Right renal pelvis (tissue), 4 donors: Measurements from ENCODE around the gene JCHAIN. TPM values are rescaled to one million over a fixed set of nuclear protein-coding genes. Genes with fewer than 3 reads are reported as not detected.
"Not testable (repeated sequence)": the region's sequence is repeated elsewhere in the genome, so short reads cannot be mapped to it uniquely, and the experiment has no call there.

Experiments used
- DNase-seq, 4 donors: peaks; one replicate each; pipeline ENCODE4 v3.0.0-alpha.2; 2013; ENCODE audit warnings: low read depth in 4 of 4, low spot score in 3 of 4, missing footprints in 1 of 4
- polyA plus RNA-seq, 4 donors: library from polyadenylated mRNA; unstranded; fragments of 120-200 nt; gene quantifications; one replicate each; pipeline ENCODE4 v1.2.1, GENCODE V29; 2013; ENCODE audit not compliant: insufficient read length in 4 of 4

JCHAIN gene
- polyA plus RNA-seq, 4 donors, result 0.54 to 1.1 (median 0.84) TPM

- DNase-seq, result peak in 1 of 4 donors; percentile 20
Measured at GRCh38 chr4:70651864-70652506, 14.3 kb downstream of the JCHAIN start.

- DNase-seq, result not testable (repeated sequence)
Measured at GRCh38 chr4:70650741-70651140, 15.6 kb downstream of the JCHAIN start.

DNA sequence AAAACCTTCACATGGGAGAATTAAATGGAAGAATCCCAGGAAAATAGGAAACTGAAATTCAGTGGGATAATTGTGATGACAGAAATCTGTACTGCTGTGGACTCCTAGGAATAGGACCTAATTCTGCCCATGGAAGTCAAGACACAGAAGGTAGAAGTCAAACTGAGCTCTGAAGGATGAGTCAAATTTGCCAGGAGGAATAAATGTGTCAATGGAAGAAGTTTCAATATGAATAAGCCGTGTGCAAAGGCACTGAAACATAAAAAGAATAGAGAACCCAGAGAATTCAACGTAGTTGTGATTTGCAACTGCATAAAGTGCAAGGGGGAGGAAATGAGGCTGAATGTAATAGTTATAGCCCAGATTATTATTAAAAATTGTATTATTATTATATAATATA lies 26.1 kb downstream of the JCHAIN start:
- DNase-seq, result no peak

GRCh38 chr4:70637239-70637913 lies 28.9 kb downstream of the JCHAIN start:
- DNase-seq, result peak in 1 of 4 donors; percentile 63

GRCh38 chr4:70634482-70634881 lies 31.8 kb downstream of the JCHAIN start:
- no peak for DNase-seq

GRCh38 chr4:70632028-70632427 lies 34.3 kb downstream of the JCHAIN start:
- DNase-seq, result no peak

- no peak for DNase-seq
Measured at GRCh38 chr4:70630162-70630561, 36.1 kb downstream of the JCHAIN start.

- no peak for DNase-seq
Measured at GRCh38 chr4:70629469-70630090, 36.7 kb downstream of the JCHAIN start.

DNA sequence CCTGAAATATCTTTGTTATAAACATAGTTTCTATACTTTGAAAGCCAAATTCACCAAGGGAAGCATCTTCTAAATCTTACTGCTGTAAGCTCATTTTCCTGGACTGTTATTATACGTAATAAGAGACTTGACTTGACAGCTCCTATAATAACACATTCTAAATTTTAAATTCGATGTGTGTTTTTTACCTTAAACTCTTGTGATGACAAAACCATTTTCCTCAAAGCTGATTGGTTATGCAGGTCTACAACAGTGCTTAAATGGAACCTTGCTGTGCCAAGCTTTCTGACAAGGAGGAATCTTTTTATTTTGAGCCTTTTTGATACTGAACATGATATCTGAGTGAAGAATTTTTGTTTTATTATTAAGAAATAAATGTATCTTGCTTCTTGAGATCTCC lies 37.9 kb downstream of the JCHAIN start, which contains the start of gene ENAM:
Gene ENAM, plus strand, starts transcription at position 301 of the 400 bp plus-strand sequence. CDS start 757 bp downstream, outside the sequence.
- DNase-seq, result no peak

GRCh38 chr4:70627620-70628019 lies 38.7 kb downstream of the JCHAIN start:
- no peak for DNase-seq

GRCh38 chr4:70624226-70624793 lies 42.0 kb downstream of the JCHAIN start:
- DNase-seq, result no peak

GRCh38 chr4:70623323-70623722 lies 43.0 kb downstream of the JCHAIN start:
- no peak for DNase-seq

GRCh38 chr4:70619778-70620177 lies 46.5 kb downstream of the JCHAIN start:
- no peak for DNase-seq

- DNase-seq, result no peak
Measured at GRCh38 chr4:70619288-70619687, 47.0 kb downstream of the JCHAIN start.

GRCh38 chr4:70614184-70614555 lies 52.1 kb downstream of the JCHAIN start:
- no peak for DNase-seq

GRCh38 chr4:70613306-70614183 lies 52.8 kb downstream of the JCHAIN start:
- no peak for DNase-seq

DNA sequence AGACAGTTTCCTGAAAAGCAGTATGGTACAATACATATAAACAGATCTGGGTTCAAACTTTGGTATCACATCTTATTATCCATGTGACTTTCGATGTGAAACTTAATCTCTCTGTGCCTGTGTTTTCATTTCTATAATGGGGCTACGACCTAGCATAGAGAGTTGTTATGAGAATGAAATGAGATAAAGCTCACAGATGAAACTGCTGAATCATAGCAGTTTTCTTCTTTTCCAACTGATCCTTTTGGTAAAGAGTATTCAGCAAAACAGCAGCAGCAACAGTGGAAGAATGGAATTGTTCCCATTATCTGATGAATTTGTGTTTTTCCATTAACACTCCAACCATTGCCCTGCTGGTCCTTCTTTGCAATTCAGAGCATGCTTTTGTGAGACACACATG lies 58.0 kb downstream of the JCHAIN start:
- DNase-seq, result no peak

DNA sequence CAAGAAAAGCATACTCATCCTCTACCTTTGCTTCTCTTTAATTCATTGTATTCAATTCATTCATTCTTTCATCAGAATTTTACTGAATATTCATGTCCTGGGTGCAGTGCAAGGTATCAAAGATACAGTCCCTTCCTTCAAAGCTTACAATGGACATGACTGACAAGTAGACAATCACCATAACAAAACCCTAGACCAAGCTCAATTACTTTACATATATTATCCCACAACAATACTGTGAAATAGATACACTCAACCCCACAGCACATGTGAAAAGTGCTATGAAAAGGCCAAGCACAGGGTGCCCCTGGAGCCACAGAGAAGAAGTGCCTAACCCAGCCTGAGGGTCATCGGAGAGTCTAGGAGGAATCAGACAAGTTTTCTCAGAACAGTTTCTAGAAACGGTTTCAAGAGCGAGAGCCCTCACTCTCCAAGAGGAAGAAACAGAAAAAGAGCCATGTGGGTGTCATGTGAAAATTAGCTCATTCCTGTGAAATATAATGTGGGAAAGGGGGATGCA lies 58.9 kb downstream of the JCHAIN start:
- no peak for DNase-seq

- no peak for DNase-seq
Measured at GRCh38 chr4:70606459-70606858, 59.8 kb downstream of the JCHAIN start.
